Glutamatergic neuron (in vitro differentiated cells): Measurements from ENCODE around the gene REL. TPM values are rescaled to one million over a fixed set of nuclear protein-coding genes. Genes with fewer than 3 reads are reported as not detected.
"Not testable (repeated sequence)": the region's sequence is repeated elsewhere in the genome, so short reads cannot be mapped to it uniquely, and the experiment has no call there.

Experiments
- DNase-seq: peaks from one replicate; pipeline ENCODE4 v3.0.0; 2022
- H3K27ac Mint-ChIP-seq: one replicate; pipeline ENCODE4 v1.8.0; 2020; ENCODE audit warnings: mild to moderate bottlenecking, mixed read lengths, inconsistent platforms; ENCODE audit not compliant: unreplicated experiment
- H3K27me3 Mint-ChIP-seq: one replicate; pipeline ENCODE4 v1.8.0; 2020; ENCODE audit warnings: mild to moderate bottlenecking, moderate library complexity, mixed read lengths, inconsistent platforms; ENCODE audit not compliant: unreplicated experiment
- H3K36me3 Mint-ChIP-seq: one replicate; pipeline ENCODE4 v1.8.0; 2020; ENCODE audit warnings: mild to moderate bottlenecking, mixed read lengths, inconsistent platforms; ENCODE audit not compliant: unreplicated experiment
- H3K4me1 Mint-ChIP-seq: one replicate; pipeline ENCODE4 v1.8.0; 2020; ENCODE audit warnings: mild to moderate bottlenecking, low read depth, mixed read lengths, inconsistent platforms; ENCODE audit not compliant: unreplicated experiment
- H3K4me3 Mint-ChIP-seq: one replicate; pipeline ENCODE4 v1.8.0; 2020; ENCODE audit warnings: mild to moderate bottlenecking, mixed read lengths, inconsistent platforms; ENCODE audit not compliant: unreplicated experiment
- H3K9me3 Mint-ChIP-seq: one replicate; pipeline ENCODE4 v1.8.0; 2020; ENCODE audit warnings: mild to moderate bottlenecking, moderate library complexity, mixed read lengths, inconsistent platforms; ENCODE audit not compliant: unreplicated experiment
- CTCF ChIP-seq: fragments of 200-600 bp; sonication (generic); IDR thresholded peaks from one replicate; pipeline ENCODE4 v1.5.0; 2021; ENCODE audit not compliant: partially characterized antibody, unreplicated experiment
- total RNA-seq: library from RNA; stranded (reverse); fragmentation: NEBNext Ultra II Directional; extraction: Animal tissue kit (Norgen Biotek cat#: 25700); gene quantifications from one replicate; pipeline ENCODE4 v1.2.1, GENCODE V29; 2021; ENCODE audit not compliant: unreplicated experiment

Gene REL
- total RNA-seq, 1 donor from 2014 or later = 2.1 TPM

GRCh38 chr2:60891180-60891579 lies 9.8 kb downstream of the REL start:
- H3K9me3 Mint-ChIP-seq = no peaks in the 10 kb centered on the region
- H3K4me1 Mint-ChIP-seq = no peaks in the 10 kb centered on the region
- H3K27me3 Mint-ChIP-seq = no peaks in the 10 kb centered on the region
- no peak for DNase-seq
- H3K27ac Mint-ChIP-seq = no peak overlapping the region
- H3K36me3 Mint-ChIP-seq = no peaks in the 10 kb centered on the region
- TF ChIP-seq CTCF = no peak
- no peak overlapping the region for H3K4me3 Mint-ChIP-seq

- no peaks in the 10 kb centered on the region for H3K27me3 Mint-ChIP-seq
- DNase-seq = no peak
- H3K9me3 Mint-ChIP-seq = no peaks in the 10 kb centered on the region
- no peak overlapping the region for H3K27ac Mint-ChIP-seq
- no peaks in the 10 kb centered on the region for H3K36me3 Mint-ChIP-seq
- TF ChIP-seq CTCF = no peak
- H3K4me1 Mint-ChIP-seq = no peaks in the 10 kb centered on the region
- H3K4me3 Mint-ChIP-seq = no peak overlapping the region
Observed at GRCh38 chr2:60898567-60898966, 17.2 kb downstream of the REL start.

GRCh38 chr2:60899230-60899891 lies 18.0 kb downstream of the REL start:
- Mint-ChIP-seq H3K36me3 (no peaks in the 10 kb centered on the region), H3K9me3 (no peaks in the 10 kb centered on the region), H3K27me3 (no peaks in the 10 kb centered on the region), H3K4me1 (no peaks in the 10 kb centered on the region), H3K27ac (no peak overlapping the region), H3K4me3 (no peak overlapping the region)
- no peak for DNase-seq
- TF ChIP-seq CTCF = no peak

GRCh38 chr2:60899892-60900249 lies 18.5 kb downstream of the REL start:
- TF ChIP-seq CTCF = no peak
- no peaks in the 10 kb centered on the region for H3K4me1 Mint-ChIP-seq
- H3K36me3 Mint-ChIP-seq = no peaks in the 10 kb centered on the region
- H3K27ac Mint-ChIP-seq = no peak overlapping the region
- H3K9me3 Mint-ChIP-seq = no peaks in the 10 kb centered on the region
- no peaks in the 10 kb centered on the region for H3K27me3 Mint-ChIP-seq
- H3K4me3 Mint-ChIP-seq = no peak overlapping the region
- no peak for DNase-seq

- not testable (repeated sequence) for H3K27ac Mint-ChIP-seq, H3K4me1 Mint-ChIP-seq, DNase-seq, H3K36me3 Mint-ChIP-seq, H3K27me3 Mint-ChIP-seq, H3K4me3 Mint-ChIP-seq, H3K9me3 Mint-ChIP-seq
Observed at GRCh38 chr2:60901296-60901695, 19.9 kb downstream of the REL start.

- not testable (repeated sequence) for H3K27me3 Mint-ChIP-seq, H3K4me3 Mint-ChIP-seq, DNase-seq, H3K9me3 Mint-ChIP-seq, H3K27ac Mint-ChIP-seq, H3K36me3 Mint-ChIP-seq, H3K4me1 Mint-ChIP-seq
Observed at GRCh38 chr2:60905867-60906266, 24.5 kb downstream of the REL start.
